ENCODE data around the gene FAT4.

The FAT4 gene

GRCh38 chr4:125353131-125353530 lies 38.4 kb downstream of the FAT4 start:
- no peak overlapping the region for H3K27ac ChIP-seq
- no peak for TF ChIP-seq CTCF (IDR thresholded peaks at IDR 0.05)
- TF ChIP-seq ZFX (IDR thresholded peaks at IDR 0.05; ENCODE audit: borderline replicate concordance), result no peak

GRCh38 chr4:125355791-125356190 lies 41.0 kb downstream of the FAT4 start:
- H3K27ac ChIP-seq, result no peak overlapping the region
- TF ChIP-seq ZFX (IDR thresholded peaks at IDR 0.05; ENCODE audit: borderline replicate concordance), result no peak
- TF ChIP-seq CTCF (IDR thresholded peaks at IDR 0.05), result no peak

- H3K27ac ChIP-seq, result no peak overlapping the region
Measured at GRCh38 chr4:125357675-125358074, 42.9 kb downstream of the FAT4 start.

GRCh38 chr4:125358453-125358852 lies 43.7 kb downstream of the FAT4 start:
- no peak overlapping the region for H3K27ac ChIP-seq
- TF ChIP-seq CTCF (IDR thresholded peaks at IDR 0.05), result no peak
- no peak for TF ChIP-seq ZFX (IDR thresholded peaks at IDR 0.05; ENCODE audit: borderline replicate concordance)

More at GRCh38 chr4:125357675-125358074, 42.9 kb downstream of the FAT4 start:
- TF ChIP-seq CTCF (IDR thresholded peaks at IDR 0.05) (no peak), ZFX (IDR thresholded peaks at IDR 0.05; ENCODE audit: borderline replicate concordance) (no peak)

- TF ChIP-seq CTCF (IDR thresholded peaks at IDR 0.05) (no peak), ZFX (IDR thresholded peaks at IDR 0.05; ENCODE audit: borderline replicate concordance) (no peak)
- no peak overlapping the region for H3K27ac ChIP-seq
Measured at GRCh38 chr4:125359363-125359762, 44.6 kb downstream of the FAT4 start.

- H3K27ac ChIP-seq, result no peak overlapping the region
- TF ChIP-seq CTCF (IDR thresholded peaks at IDR 0.05) (no peak), ZFX (IDR thresholded peaks at IDR 0.05; ENCODE audit: borderline replicate concordance) (no peak)
Measured at GRCh38 chr4:125359960-125360634, 45.3 kb downstream of the FAT4 start.

GRCh38 chr4:125360727-125361126 lies 46.0 kb downstream of the FAT4 start:
- TF ChIP-seq ZFX (IDR thresholded peaks at IDR 0.05; ENCODE audit: borderline replicate concordance), result no peak
- TF ChIP-seq CTCF (IDR thresholded peaks at IDR 0.05), result no peak
- no peak overlapping the region for H3K27ac ChIP-seq
